Liver (tissue), 9 donors: ENCODE results near the gene CD9. TPM values are rescaled to one million over a fixed set of nuclear protein-coding genes. Genes with fewer than 3 reads are reported as not detected.
A peak's percentile ranks its signal among the peaks of the same experiment; 100 is the strongest.

ENCODE experiments used
- DNase-seq: peaks from one replicate; pipeline ENCODE4 v3.0.0-alpha.2; 2017; ENCODE audit warnings: low spot score
- H3K27ac ChIP-seq, 2 donors: one replicate each; pipeline ENCODE4 v1.7.0; 2013; ENCODE audit warnings: inconsistent platforms in 2 of 2, low read length in 2 of 2, control low read depth in 1 of 2, low read depth in 1 of 2, mild to moderate bottlenecking in 1 of 2
- H3K27me3 ChIP-seq, 4 donors: one replicate each; pipeline versions ENCODE4 v1.6.1 to v1.7.0; 2013; ENCODE audit warnings: low read length in 3 of 4, inconsistent platforms in 1 of 4, mild to moderate bottlenecking in 1 of 4, moderate library complexity in 1 of 4; ENCODE audit not compliant: control insufficient read depth in 4 of 4, insufficient read depth in 4 of 4
- H3K36me3 ChIP-seq, 4 donors: one replicate each; pipeline versions ENCODE4 v1.6.1 to v1.7.0; 2013; ENCODE audit warnings: low read length in 3 of 4, mild to moderate bottlenecking in 3 of 4, low read depth in 1 of 4, moderate library complexity in 1 of 4; ENCODE audit not compliant: control insufficient read depth in 4 of 4, insufficient read depth in 3 of 4
- H3K4me1 ChIP-seq, 4 donors: one replicate each; pipeline versions ENCODE4 v1.6.1 to v1.7.0; 2013; ENCODE audit warnings: low read length in 3 of 4, mild to moderate bottlenecking in 3 of 4, moderate library complexity in 1 of 4; ENCODE audit not compliant: control insufficient read depth in 4 of 4, insufficient read depth in 4 of 4
- H3K4me3 ChIP-seq, 3 donors: one replicate each; pipeline versions ENCODE4 v1.6.1 to v1.7.0; 2013; ENCODE audit warnings: low read length in 3 of 3, control low read depth in 1 of 3, low read depth in 1 of 3, mild to moderate bottlenecking in 1 of 3
- H3K9ac ChIP-seq, 2 donors: one replicate each; pipeline ENCODE4 v1.7.0; 2013; ENCODE audit warnings: low read length in 2 of 2, mild to moderate bottlenecking in 2 of 2, moderate library complexity in 2 of 2, control low read depth in 1 of 2, low read depth in 1 of 2
- H3K9me3 ChIP-seq, 4 donors: one replicate each; pipeline versions ENCODE4 v1.6.1 to v1.7.0; 2013; ENCODE audit warnings: low read length in 3 of 4; ENCODE audit not compliant: control insufficient read depth in 4 of 4
- EGR1 ChIP-seq, 2 donors: IDR thresholded peaks; 2 replicates each; pipeline ENCODE4 v1.6.1; 2016 to 2018; ENCODE audit warnings: antibody characterized with exemption in 2 of 2, low read depth in 2 of 2
- FOXA2 ChIP-seq: IDR thresholded peaks from 2 replicates; pipeline ENCODE4 v1.6.1; 2016; ENCODE audit warnings: antibody characterized with exemption
- GABPA ChIP-seq, 2 donors: IDR thresholded peaks in 1 of 2; conservative IDR thresholded peaks in 1 of 2; 2 replicates each; pipeline ENCODE4 v1.6.1; 2016; ENCODE audit warnings: antibody characterized with exemption in 2 of 2, mild to moderate bottlenecking in 1 of 2, moderate library complexity in 1 of 2
- HNF4A ChIP-seq, 2 donors: conservative IDR thresholded peaks; 2 replicates each; pipeline ENCODE4 v1.6.1; 2016; ENCODE audit warnings: antibody characterized with exemption in 2 of 2, mild to moderate bottlenecking in 2 of 2
- HNF4G ChIP-seq: IDR thresholded peaks from 2 replicates; pipeline ENCODE4 v1.6.1; 2016; ENCODE audit warnings: antibody characterized with exemption
- JUND ChIP-seq, 2 donors: IDR thresholded peaks; 2 replicates each; pipeline ENCODE4 v1.6.1; 2016; ENCODE audit warnings: antibody characterized with exemption in 2 of 2
- RAD21 ChIP-seq, 2 donors: IDR thresholded peaks; 2 replicates each; pipeline ENCODE4 v1.6.1; 2016; ENCODE audit warnings: antibody characterized with exemption in 2 of 2, mild to moderate bottlenecking in 2 of 2
- RXRA ChIP-seq, 2 donors: IDR thresholded peaks; 2 replicates each; pipeline ENCODE4 v1.6.1; 2017 to 2018; ENCODE audit warnings: antibody characterized with exemption in 2 of 2, mild to moderate bottlenecking in 1 of 2
- SP1 ChIP-seq: IDR thresholded peaks from 2 replicates; pipeline ENCODE4 v1.6.1; 2018; ENCODE audit warnings: antibody characterized with exemption, mild to moderate bottlenecking
- TAF1 ChIP-seq: conservative IDR thresholded peaks from 2 replicates; pipeline ENCODE4 v1.6.1; 2016; ENCODE audit warnings: antibody characterized with exemption, mild to moderate bottlenecking
- YY1 ChIP-seq: IDR thresholded peaks from 2 replicates; pipeline ENCODE4 v1.6.1; 2016; ENCODE audit warnings: antibody characterized with exemption, mild to moderate bottlenecking
- WGBS: extraction: QIAGEN DNeasy Blood & Tissue Kit; methylation state at CpG from one replicate; pipeline ENCODE4 v1.1.7; 2013; 5-methylcytosine and 5-hydroxymethylcytosine counted together
- polyA plus RNA-seq, 2 donors: library from polyadenylated mRNA; stranded (reverse) in 1 of 2; unstranded in 1 of 2; fragments of 200-250 nt in 1 of 2; fragments of >200 nt in 1 of 2; fragmentation: Nextera tagmentation in 1 of 2; extraction: Ambion mirVana in 1 of 2; gene quantifications; one replicate each; pipeline versions ENCODE4 v1.2.1 to v1.2.3, GENCODE V29; 2013 to 2015
- total RNA-seq, 2 donors: library from RNA; depleted of rRNA; stranded (reverse); fragments of >200 nt; gene quantifications; one replicate each; pipeline ENCODE4 v1.2.3, GENCODE V29; 2014
- TF ChIP-seq, protein P1 (sequence below): fragments of 150-350 bp; IDR thresholded peaks from 2 replicates; pipeline ENCODE4 v1.5.1; 2017; ENCODE audit warnings: improper control_type of control experiment, low read depth, low read length; ENCODE audit not compliant: missing input control
- TF ChIP-seq, protein P2 (sequence below): IDR thresholded peaks from 2 replicates; pipeline ENCODE4 v1.6.1; 2016; ENCODE audit warnings: antibody characterized with exemption
- TF ChIP-seq, protein P3 (sequence below): IDR thresholded peaks from 2 replicates; pipeline ENCODE4 v1.6.1; 2016; ENCODE audit warnings: antibody characterized with exemption, mild to moderate bottlenecking
- TF ChIP-seq, protein P4 (sequence below): IDR thresholded peaks from 2 replicates; pipeline ENCODE4 v1.6.1; 2016; ENCODE audit warnings: antibody characterized with exemption
- donor health status: healthy.
- donor health status: healthy.
- donor health status: healthy.
- donor health status: healthy.
- donor health status: healthy.

Gene CD9
- total and polyA plus RNA-seq, 4 donors = 18.7 to 65.2 (median 32.4) TPM

- Histone ChIP-seq H3K9me3 (no peaks in the 10 kb centered on the region), H3K9ac (no peak overlapping the region), H3K4me3 (no peak overlapping the region), H3K27ac (no peak overlapping the region), H3K36me3 (no peaks in the 10 kb centered on the region), H3K27me3 (no peaks in the 10 kb centered on the region), H3K4me1 (peaks cover 0 to 8% (median 4%) of the 10 kb centered on the region in 4 donors)
- 84% methylated on average over 2 of the region's 2 CpGs for WGBS
- TF ChIP-seq JUND (IDR thresholded peaks at IDR 0.05) (no peak), HNF4A (conservative IDR thresholded peaks at IDR 0.05) (peak in 1 of 2 donors; percentile 7), TAF1 (no peak), RXRA (IDR thresholded peaks at IDR 0.05) (peak; percentile 20 to 36), FOXA2 (no peak), RAD21 (IDR thresholded peaks at IDR 0.05) (no peak), YY1 (no peak), HNF4G (no peak), SP1 (no peak), EGR1 (IDR thresholded peaks at IDR 0.05; ENCODE audit: low read depth in 2 of 2) (no peak), GABPA (IDR thresholded peaks at IDR 0.05 in 1 of 2, conservative IDR thresholded peaks at IDR 0.05 in 1 of 2) (no peak)
- TF ChIP-seq, protein P1, sequence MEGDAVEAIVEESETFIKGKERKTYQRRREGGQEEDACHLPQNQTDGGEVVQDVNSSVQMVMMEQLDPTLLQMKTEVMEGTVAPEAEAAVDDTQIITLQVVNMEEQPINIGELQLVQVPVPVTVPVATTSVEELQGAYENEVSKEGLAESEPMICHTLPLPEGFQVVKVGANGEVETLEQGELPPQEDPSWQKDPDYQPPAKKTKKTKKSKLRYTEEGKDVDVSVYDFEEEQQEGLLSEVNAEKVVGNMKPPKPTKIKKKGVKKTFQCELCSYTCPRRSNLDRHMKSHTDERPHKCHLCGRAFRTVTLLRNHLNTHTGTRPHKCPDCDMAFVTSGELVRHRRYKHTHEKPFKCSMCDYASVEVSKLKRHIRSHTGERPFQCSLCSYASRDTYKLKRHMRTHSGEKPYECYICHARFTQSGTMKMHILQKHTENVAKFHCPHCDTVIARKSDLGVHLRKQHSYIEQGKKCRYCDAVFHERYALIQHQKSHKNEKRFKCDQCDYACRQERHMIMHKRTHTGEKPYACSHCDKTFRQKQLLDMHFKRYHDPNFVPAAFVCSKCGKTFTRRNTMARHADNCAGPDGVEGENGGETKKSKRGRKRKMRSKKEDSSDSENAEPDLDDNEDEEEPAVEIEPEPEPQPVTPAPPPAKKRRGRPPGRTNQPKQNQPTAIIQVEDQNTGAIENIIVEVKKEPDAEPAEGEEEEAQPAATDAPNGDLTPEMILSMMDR = no peak
- TF ChIP-seq, protein P2, sequence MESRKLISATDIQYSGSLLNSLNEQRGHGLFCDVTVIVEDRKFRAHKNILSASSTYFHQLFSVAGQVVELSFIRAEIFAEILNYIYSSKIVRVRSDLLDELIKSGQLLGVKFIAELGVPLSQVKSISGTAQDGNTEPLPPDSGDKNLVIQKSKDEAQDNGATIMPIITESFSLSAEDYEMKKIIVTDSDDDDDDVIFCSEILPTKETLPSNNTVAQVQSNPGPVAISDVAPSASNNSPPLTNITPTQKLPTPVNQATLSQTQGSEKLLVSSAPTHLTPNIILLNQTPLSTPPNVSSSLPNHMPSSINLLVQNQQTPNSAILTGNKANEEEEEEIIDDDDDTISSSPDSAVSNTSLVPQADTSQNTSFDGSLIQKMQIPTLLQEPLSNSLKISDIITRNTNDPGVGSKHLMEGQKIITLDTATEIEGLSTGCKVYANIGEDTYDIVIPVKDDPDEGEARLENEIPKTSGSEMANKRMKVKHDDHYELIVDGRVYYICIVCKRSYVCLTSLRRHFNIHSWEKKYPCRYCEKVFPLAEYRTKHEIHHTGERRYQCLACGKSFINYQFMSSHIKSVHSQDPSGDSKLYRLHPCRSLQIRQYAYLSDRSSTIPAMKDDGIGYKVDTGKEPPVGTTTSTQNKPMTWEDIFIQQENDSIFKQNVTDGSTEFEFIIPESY = no peak
- TF ChIP-seq, protein P3, sequence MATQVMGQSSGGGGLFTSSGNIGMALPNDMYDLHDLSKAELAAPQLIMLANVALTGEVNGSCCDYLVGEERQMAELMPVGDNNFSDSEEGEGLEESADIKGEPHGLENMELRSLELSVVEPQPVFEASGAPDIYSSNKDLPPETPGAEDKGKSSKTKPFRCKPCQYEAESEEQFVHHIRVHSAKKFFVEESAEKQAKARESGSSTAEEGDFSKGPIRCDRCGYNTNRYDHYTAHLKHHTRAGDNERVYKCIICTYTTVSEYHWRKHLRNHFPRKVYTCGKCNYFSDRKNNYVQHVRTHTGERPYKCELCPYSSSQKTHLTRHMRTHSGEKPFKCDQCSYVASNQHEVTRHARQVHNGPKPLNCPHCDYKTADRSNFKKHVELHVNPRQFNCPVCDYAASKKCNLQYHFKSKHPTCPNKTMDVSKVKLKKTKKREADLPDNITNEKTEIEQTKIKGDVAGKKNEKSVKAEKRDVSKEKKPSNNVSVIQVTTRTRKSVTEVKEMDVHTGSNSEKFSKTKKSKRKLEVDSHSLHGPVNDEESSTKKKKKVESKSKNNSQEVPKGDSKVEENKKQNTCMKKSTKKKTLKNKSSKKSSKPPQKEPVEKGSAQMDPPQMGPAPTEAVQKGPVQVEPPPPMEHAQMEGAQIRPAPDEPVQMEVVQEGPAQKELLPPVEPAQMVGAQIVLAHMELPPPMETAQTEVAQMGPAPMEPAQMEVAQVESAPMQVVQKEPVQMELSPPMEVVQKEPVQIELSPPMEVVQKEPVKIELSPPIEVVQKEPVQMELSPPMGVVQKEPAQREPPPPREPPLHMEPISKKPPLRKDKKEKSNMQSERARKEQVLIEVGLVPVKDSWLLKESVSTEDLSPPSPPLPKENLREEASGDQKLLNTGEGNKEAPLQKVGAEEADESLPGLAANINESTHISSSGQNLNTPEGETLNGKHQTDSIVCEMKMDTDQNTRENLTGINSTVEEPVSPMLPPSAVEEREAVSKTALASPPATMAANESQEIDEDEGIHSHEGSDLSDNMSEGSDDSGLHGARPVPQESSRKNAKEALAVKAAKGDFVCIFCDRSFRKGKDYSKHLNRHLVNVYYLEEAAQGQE = no peak
- TF ChIP-seq, protein P4, sequence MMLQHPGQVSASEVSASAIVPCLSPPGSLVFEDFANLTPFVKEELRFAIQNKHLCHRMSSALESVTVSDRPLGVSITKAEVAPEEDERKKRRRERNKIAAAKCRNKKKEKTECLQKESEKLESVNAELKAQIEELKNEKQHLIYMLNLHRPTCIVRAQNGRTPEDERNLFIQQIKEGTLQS = no peak
- DNase-seq = no peak
Observed at GRCh38 chr12:6165395-6165794, 34.8 kb upstream of the CD9 start.

- H3K27me3 ChIP-seq = no peaks in the 10 kb centered on the region
- no peaks in the 10 kb centered on the region for H3K36me3 ChIP-seq
- no peak overlapping the region for H3K4me3 ChIP-seq
- H3K4me1 ChIP-seq = peaks cover 0 to 8% (median 4%) of the 10 kb centered on the region in 4 donors
- H3K27ac ChIP-seq = peak overlapping the region; percentile 23 to 32
- H3K9ac ChIP-seq = no peak overlapping the region
- no peaks in the 10 kb centered on the region for H3K9me3 ChIP-seq
- 88% methylated on average over 6 of the region's 6 CpGs for WGBS
- no peak for TF ChIP-seq TAF1
- TF ChIP-seq, protein P2 = no peak
- TF ChIP-seq YY1 = no peak
- TF ChIP-seq EGR1 (IDR thresholded peaks at IDR 0.05; ENCODE audit: low read depth in 2 of 2) = no peak
- no peak for TF ChIP-seq HNF4G
- TF ChIP-seq, protein P4 = no peak
- DNase-seq = no peak
Observed at GRCh38 chr12:6166808-6167207, 33.4 kb upstream of the CD9 start.
